GM23338 (cell line): ENCODE data around the gene NF1.

Experiments used
- CREB1 ChIP-seq: fragments of 250-450 bp; sonication (Bioruptor Pico); IDR thresholded peaks from 2 replicates; pipeline ENCODE4 v1.5.0; 2020; ENCODE audit warnings: low read depth, mild to moderate bottlenecking, moderate library complexity
- EZH2 ChIP-seq: fragments of 200-600 bp; sonication (generic); IDR thresholded peaks from one replicate; pipeline ENCODE4 v1.8.0; 2017; ENCODE audit warnings: antibody characterized with exemption, mild to moderate bottlenecking, low read depth; ENCODE audit not compliant: unreplicated experiment
- EZH2phosphoT487 ChIP-seq: fragments of 200-600 bp; sonication (generic); IDR thresholded peaks from one replicate; pipeline ENCODE4 v1.8.1; 2018; ENCODE audit warnings: antibody characterized with exemption; ENCODE audit not compliant: unreplicated experiment
- JUNB ChIP-seq: IDR thresholded peaks from one replicate; pipeline ENCODE4 v1.6.1; 2016; ENCODE audit warnings: antibody characterized with exemption; ENCODE audit not compliant: unreplicated experiment
- NANOG ChIP-seq: IDR thresholded peaks from 2 replicates; pipeline ENCODE4 v1.6.1; 2016; ENCODE audit warnings: antibody characterized with exemption, borderline replicate concordance
- POLR2AphosphoS5 ChIP-seq: IDR thresholded peaks from 2 replicates; pipeline ENCODE4 v1.6.1; 2016; ENCODE audit warnings: antibody characterized with exemption, low read depth
- STAT1 ChIP-seq: IDR thresholded peaks from one replicate; pipeline ENCODE4 v1.6.1; 2016; ENCODE audit warnings: antibody characterized with exemption; ENCODE audit not compliant: unreplicated experiment
- ZNF114 ChIP-seq: fragments of 250-450 bp; sonication (Bioruptor Pico); IDR thresholded peaks from 2 replicates; pipeline ENCODE4 v1.5.0; 2020; ENCODE audit warnings: mild to moderate bottlenecking, moderate library complexity
- ZNF331 ChIP-seq: fragments of 250-450 bp; sonication (Bioruptor Pico); IDR thresholded peaks from 2 replicates; pipeline ENCODE4 v1.5.0; 2020; ENCODE audit warnings: low read depth, mild to moderate bottlenecking, moderate library complexity
- TF ChIP-seq, protein P1 (sequence below), 2 experiments: fragments of 200-600 bp in 1 of 2; sonication (generic) in 1 of 2; conservative IDR thresholded peaks; 2 replicates each; pipeline versions ENCODE4 v1.5.1 to v1.6.1; 2016 to 2017; ENCODE audit warnings: antibody characterized with exemption in 2 of 2, low read depth in 2 of 2, mild to moderate bottlenecking in 2 of 2, moderate library complexity in 1 of 2
- TF ChIP-seq, protein P2 (sequence below): IDR thresholded peaks from one replicate; pipeline ENCODE4 v1.6.1; 2018; ENCODE audit warnings: antibody characterized with exemption; ENCODE audit not compliant: unreplicated experiment
- TF ChIP-seq, protein P3 (sequence below): IDR thresholded peaks from 2 replicates; pipeline ENCODE4 v1.6.1; 2016; ENCODE audit warnings: antibody characterized with exemption
- TF ChIP-seq, protein P4 (sequence below): fragments of 250-450 bp; sonication (Bioruptor Pico); IDR thresholded peaks from 2 replicates; pipeline ENCODE4 v1.5.0; 2020; ENCODE audit warnings: mild to moderate bottlenecking, moderate library complexity

DNA sequence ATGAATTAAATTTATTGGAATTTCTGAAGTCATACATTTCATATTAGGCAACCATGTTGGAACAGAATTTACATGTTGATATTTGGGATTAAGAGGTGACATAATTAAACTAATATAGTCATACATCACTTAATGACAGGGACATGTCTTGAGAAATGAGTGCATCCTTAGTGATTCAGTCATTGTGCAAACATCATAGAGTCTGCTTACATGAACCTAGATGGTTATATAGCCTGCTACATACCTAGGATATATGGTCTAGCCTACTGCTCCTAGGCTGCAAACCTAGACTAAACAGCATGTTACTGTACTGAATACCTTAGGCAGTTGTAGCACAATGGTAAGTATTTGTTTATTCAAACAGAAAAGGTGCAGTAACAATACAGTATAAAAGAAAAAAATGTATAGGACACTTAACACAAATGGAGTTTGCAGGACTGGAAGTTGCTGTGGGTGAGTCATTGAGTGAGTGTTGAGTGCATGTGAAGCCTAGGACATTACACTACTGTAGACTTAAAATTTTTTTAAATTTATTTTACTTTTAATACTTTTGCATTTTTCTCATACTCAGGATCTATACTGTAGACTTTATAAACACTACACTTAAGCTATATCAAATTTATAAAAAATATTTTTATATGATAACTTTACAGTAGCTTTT is 116.7 kb downstream of the NF1 start:
- TF ChIP-seq POLR2AphosphoS5 (no peak), EZH2 (no peak), NANOG (no peak), JUNB (no peak), EZH2phosphoT487 (no peak), CREB1 (CRISPR knock-in tag) (no peak), ZNF331 (CRISPR knock-in tag) (no peak), ZNF114 (CRISPR knock-in tag) (no peak), STAT1 (no peak)
- TF ChIP-seq, protein P1, sequence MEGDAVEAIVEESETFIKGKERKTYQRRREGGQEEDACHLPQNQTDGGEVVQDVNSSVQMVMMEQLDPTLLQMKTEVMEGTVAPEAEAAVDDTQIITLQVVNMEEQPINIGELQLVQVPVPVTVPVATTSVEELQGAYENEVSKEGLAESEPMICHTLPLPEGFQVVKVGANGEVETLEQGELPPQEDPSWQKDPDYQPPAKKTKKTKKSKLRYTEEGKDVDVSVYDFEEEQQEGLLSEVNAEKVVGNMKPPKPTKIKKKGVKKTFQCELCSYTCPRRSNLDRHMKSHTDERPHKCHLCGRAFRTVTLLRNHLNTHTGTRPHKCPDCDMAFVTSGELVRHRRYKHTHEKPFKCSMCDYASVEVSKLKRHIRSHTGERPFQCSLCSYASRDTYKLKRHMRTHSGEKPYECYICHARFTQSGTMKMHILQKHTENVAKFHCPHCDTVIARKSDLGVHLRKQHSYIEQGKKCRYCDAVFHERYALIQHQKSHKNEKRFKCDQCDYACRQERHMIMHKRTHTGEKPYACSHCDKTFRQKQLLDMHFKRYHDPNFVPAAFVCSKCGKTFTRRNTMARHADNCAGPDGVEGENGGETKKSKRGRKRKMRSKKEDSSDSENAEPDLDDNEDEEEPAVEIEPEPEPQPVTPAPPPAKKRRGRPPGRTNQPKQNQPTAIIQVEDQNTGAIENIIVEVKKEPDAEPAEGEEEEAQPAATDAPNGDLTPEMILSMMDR (conservative IDR thresholded peaks at IDR 0.05; ENCODE audit: low read depth in 2 of 2) = no peak
- TF ChIP-seq, protein P2, sequence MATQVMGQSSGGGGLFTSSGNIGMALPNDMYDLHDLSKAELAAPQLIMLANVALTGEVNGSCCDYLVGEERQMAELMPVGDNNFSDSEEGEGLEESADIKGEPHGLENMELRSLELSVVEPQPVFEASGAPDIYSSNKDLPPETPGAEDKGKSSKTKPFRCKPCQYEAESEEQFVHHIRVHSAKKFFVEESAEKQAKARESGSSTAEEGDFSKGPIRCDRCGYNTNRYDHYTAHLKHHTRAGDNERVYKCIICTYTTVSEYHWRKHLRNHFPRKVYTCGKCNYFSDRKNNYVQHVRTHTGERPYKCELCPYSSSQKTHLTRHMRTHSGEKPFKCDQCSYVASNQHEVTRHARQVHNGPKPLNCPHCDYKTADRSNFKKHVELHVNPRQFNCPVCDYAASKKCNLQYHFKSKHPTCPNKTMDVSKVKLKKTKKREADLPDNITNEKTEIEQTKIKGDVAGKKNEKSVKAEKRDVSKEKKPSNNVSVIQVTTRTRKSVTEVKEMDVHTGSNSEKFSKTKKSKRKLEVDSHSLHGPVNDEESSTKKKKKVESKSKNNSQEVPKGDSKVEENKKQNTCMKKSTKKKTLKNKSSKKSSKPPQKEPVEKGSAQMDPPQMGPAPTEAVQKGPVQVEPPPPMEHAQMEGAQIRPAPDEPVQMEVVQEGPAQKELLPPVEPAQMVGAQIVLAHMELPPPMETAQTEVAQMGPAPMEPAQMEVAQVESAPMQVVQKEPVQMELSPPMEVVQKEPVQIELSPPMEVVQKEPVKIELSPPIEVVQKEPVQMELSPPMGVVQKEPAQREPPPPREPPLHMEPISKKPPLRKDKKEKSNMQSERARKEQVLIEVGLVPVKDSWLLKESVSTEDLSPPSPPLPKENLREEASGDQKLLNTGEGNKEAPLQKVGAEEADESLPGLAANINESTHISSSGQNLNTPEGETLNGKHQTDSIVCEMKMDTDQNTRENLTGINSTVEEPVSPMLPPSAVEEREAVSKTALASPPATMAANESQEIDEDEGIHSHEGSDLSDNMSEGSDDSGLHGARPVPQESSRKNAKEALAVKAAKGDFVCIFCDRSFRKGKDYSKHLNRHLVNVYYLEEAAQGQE = no peak
- TF ChIP-seq, protein P3, sequence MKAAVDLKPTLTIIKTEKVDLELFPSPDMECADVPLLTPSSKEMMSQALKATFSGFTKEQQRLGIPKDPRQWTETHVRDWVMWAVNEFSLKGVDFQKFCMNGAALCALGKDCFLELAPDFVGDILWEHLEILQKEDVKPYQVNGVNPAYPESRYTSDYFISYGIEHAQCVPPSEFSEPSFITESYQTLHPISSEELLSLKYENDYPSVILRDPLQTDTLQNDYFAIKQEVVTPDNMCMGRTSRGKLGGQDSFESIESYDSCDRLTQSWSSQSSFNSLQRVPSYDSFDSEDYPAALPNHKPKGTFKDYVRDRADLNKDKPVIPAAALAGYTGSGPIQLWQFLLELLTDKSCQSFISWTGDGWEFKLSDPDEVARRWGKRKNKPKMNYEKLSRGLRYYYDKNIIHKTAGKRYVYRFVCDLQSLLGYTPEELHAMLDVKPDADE = no peak
- TF ChIP-seq, protein P4, sequence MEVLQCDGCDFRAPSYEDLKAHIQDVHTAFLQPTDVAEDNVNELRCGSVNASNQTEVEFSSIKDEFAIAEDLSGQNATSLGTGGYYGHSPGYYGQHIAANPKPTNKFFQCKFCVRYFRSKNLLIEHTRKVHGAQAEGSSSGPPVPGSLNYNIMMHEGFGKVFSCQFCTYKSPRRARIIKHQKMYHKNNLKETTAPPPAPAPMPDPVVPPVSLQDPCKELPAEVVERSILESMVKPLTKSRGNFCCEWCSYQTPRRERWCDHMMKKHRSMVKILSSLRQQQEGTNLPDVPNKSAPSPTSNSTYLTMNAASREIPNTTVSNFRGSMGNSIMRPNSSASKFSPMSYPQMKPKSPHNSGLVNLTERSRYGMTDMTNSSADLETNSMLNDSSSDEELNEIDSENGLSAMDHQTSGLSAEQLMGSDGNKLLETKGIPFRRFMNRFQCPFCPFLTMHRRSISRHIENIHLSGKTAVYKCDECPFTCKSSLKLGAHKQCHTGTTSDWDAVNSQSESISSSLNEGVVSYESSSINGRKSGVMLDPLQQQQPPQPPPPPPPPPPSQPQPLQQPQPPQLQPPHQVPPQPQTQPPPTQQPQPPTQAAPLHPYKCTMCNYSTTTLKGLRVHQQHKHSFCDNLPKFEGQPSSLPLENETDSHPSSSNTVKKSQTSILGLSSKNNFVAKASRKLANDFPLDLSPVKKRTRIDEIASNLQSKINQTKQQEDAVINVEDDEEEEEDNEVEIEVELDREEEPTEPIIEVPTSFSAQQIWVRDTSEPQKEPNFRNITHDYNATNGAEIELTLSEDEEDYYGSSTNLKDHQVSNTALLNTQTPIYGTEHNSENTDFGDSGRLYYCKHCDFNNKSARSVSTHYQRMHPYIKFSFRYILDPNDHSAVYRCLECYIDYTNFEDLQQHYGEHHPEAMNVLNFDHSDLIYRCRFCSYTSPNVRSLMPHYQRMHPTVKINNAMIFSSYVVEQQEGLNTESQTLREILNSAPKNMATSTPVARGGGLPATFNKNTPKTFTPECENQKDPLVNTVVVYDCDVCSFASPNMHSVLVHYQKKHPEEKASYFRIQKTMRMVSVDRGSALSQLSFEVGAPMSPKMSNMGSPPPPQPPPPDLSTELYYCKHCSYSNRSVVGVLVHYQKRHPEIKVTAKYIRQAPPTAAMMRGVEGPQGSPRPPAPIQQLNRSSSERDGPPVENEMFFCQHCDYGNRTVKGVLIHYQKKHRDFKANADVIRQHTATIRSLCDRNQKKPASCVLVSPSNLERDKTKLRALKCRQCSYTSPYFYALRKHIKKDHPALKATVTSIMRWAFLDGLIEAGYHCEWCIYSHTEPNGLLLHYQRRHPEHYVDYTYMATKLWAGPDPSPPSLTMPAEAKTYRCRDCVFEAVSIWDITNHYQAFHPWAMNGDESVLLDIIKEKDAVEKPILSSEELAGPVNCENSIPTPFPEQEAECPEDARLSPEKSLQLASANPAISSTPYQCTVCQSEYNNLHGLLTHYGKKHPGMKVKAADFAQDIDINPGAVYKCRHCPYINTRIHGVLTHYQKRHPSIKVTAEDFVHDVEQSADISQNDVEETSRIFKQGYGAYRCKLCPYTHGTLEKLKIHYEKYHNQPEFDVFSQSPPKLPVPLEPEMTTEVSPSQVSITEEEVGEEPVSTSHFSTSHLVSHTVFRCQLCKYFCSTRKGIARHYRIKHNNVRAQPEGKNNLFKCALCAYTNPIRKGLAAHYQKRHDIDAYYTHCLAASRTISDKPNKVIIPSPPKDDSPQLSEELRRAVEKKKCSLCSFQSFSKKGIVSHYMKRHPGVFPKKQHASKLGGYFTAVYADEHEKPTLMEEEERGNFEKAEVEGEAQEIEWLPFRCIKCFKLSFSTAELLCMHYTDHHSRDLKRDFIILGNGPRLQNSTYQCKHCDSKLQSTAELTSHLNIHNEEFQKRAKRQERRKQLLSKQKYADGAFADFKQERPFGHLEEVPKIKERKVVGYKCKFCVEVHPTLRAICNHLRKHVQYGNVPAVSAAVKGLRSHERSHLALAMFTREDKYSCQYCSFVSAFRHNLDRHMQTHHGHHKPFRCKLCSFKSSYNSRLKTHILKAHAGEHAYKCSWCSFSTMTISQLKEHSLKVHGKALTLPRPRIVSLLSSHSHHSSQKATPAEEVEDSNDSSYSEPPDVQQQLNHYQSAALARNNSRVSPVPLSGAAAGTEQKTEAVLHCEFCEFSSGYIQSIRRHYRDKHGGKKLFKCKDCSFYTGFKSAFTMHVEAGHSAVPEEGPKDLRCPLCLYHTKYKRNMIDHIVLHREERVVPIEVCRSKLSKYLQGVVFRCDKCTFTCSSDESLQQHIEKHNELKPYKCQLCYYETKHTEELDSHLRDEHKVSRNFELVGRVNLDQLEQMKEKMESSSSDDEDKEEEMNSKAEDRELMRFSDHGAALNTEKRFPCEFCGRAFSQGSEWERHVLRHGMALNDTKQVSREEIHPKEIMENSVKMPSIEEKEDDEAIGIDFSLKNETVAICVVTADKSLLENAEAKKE (CRISPR knock-in tag) = no peak
